Lower lobe of right lung (tissue), 2 donors: Measurements from ENCODE around the gene S100PBP. TPM values are rescaled to one million over a fixed set of nuclear protein-coding genes. Genes with fewer than 3 reads are reported as not detected.

ENCODE experiments used
- ATAC-seq, 2 donors: fragments of 200-7000 bp; cut with Tn5 transposase; one replicate each; pipeline ENCODE4 v1.9.1; 2020 to 2022; ENCODE audit warnings: mild to moderate bottlenecking in 2 of 2, moderate library complexity in 2 of 2
- DNase-seq: peaks from one replicate; pipeline ENCODE4 v3.0.0-alpha.2; 2020
- H3K27ac ChIP-seq: fragments of 200-600 bp; one replicate; pipeline ENCODE4 v1.8.0; 2022
- H3K27me3 ChIP-seq: fragments of 200-600 bp; one replicate; pipeline ENCODE4 v1.8.0; 2022; ENCODE audit warnings: low read depth
- H3K36me3 ChIP-seq: fragments of 200-600 bp; one replicate; pipeline ENCODE4 v1.8.0; 2022; ENCODE audit warnings: mild to moderate bottlenecking
- H3K4me1 ChIP-seq: fragments of 200-600 bp; one replicate; pipeline ENCODE4 v1.8.0; 2022
- H3K4me3 ChIP-seq: fragments of 200-600 bp; one replicate; pipeline ENCODE4 v1.8.0; 2022; ENCODE audit warnings: mild to moderate bottlenecking
- H3K9me3 ChIP-seq: fragments of 200-600 bp; one replicate; pipeline ENCODE4 v1.8.0; 2022
- CTCF ChIP-seq: fragments of 200-600 bp; IDR thresholded peaks from one replicate; pipeline ENCODE4 v1.8.0; 2022; ENCODE audit warnings: antibody characterized with exemption, mild to moderate bottlenecking
- intact Hi-C: fragments of 100-400 bp; cut with DNase I; formaldehyde crosslinking; loops from one replicate; pipeline ENCODE4 v1.11.0; 2022
- total RNA-seq: library from RNA; stranded (reverse); fragmentation: NEBNext Ultra II Directional; extraction: Animal tissue kit (Norgen Biotek cat#: 25700); gene quantifications from one replicate; pipeline ENCODE4 v1.2.1, GENCODE V29; 2021
- donor health status: DM: no; HTN: yes; CAD: no; lungs with severe emphysema.

Gene S100PBP
- total RNA-seq, 1 donor from 2014 or later: 37.5 TPM

DNA sequence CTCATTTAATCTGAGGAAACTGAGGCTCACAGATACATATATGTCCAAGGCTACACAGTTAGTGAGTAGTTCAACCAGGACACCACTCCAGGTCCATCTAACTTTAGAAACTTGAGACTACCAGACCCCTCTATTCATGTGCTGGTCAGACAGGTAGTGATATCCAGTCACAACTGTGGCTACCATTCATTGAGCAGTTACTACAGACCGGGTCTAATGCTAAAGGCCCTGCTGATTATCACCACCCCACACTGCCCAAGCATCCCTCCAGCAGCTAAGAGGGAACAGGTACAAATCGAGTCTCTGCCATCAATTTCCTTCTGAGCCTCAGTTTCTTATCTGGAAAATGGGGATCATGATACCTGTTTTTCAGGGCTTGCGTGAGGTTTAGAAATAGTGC is 74.2 kb downstream of the S100PBP start:
- Histone ChIP-seq H3K27ac (no peak overlapping the region), H3K9me3 (no peaks in the 10 kb centered on the region), H3K4me1 (peaks cover 9% of the 10 kb centered on the region), H3K36me3 (no peaks in the 10 kb centered on the region), H3K4me3 (no peak overlapping the region), H3K27me3 (peaks cover 61% of the 10 kb centered on the region)
- no peak for ATAC-seq
- TF ChIP-seq CTCF: no peak
- intact Hi-C loops: no loop called here
- no peak for DNase-seq

- peaks cover 52% of the 10 kb centered on the region for H3K27me3 ChIP-seq
- DNase-seq (no peak), ATAC-seq (peak; percentile 34 to 46)
- no peaks in the 10 kb centered on the region for H3K36me3 ChIP-seq
- intact Hi-C loops: no loop called here
- no peaks in the 10 kb centered on the region for H3K9me3 ChIP-seq
- H3K4me1 ChIP-seq: peaks cover 9% of the 10 kb centered on the region
- TF ChIP-seq CTCF: peak; percentile 53
- peak overlapping the region; percentile 51 for H3K4me3 ChIP-seq
- no peak overlapping the region for H3K27ac ChIP-seq
These were observed 75.1 kb downstream of the S100PBP start for GRCh38 chr1:32892368-32893197.

DNA sequence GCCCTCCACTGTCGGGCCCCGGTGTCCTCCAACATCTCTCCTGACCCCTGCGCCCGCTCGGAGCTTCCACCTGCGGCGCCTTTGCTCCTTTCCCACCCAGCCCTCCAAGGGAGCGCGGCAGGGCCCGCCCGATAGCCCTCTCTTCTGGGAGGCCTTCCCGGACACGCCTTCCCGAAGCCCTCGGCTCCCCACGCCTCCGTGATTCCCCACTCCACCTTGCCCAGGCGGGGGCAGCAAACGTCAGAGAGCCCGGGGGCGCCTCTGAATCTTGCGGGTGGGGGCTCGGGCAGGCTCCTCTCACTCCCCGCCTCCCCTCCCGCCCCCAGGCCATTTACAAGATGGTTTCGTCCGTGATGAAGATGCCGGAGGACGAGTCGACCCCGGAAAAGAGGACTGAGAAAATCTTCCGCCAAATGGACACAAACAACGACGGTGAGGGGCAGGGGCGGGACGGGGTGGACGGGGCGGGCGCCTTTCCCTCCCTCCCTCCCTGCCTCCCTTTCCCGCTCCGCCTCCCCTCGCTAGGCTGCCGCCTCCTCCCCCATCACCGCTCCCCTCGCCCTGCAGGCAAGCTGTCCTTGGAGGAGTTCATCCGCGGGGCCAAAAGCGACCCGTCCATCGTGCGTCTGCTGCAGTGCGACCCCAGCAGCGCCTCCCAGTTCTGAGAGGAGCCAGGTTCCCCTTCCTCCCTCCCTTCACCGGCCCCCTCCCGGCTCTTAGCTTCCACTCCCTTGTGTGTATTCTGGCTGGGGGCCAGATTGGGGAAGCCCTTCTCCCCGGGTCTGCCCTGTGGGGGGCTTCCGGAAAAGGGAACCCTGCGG is 76.0 kb downstream of the S100PBP start:
- H3K4me3 ChIP-seq: peak overlapping the region; percentile 51
- H3K9me3 ChIP-seq: no peaks in the 10 kb centered on the region
- H3K36me3 ChIP-seq: no peaks in the 10 kb centered on the region
- H3K4me1 ChIP-seq: peaks cover 9% of the 10 kb centered on the region
- DNase-seq: no peak
- TF ChIP-seq CTCF: peak; percentile 12
- intact Hi-C loops: no loop called here
- peak; percentile 51 to 60 for ATAC-seq
- peaks cover 45% of the 10 kb centered on the region for H3K27me3 ChIP-seq
- H3K27ac ChIP-seq: no peak overlapping the region

DNA sequence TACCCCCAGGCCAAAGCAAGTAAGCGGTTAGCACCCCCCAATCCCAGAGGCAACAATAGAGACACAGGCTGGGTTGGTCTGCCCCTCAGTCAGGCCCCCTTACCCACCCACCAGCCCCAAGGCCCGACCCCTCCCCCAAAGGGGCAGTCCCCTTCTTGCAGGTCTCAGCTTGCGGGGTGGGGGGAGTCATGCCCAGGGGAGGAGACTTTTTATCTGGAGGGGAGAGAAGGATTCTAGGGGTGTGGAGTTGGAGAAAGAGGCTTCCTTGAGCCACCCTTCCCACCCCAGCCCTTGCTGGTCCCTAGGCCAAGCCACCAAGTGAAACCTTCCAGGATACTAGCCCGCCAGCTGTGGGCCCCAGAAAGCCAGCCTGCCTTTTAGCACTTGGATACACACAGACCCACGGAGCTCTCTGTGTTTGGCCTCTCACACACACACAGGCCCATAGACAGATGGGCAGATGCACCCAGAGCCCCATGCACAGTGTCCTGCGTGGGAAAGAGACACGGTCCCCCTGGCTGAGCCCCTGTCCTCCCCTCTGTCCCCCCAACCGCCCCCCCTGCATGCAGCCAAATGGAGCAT is 76.7 kb downstream of the S100PBP start:
- no peak for TF ChIP-seq CTCF
- H3K4me3 ChIP-seq: no peak overlapping the region
- no peak for DNase-seq

GRCh38 chr1:32894681-32895080 is 77.2 kb downstream of the S100PBP start:
- Histone ChIP-seq H3K27me3 (peaks cover 38% of the 10 kb centered on the region), H3K9me3 (no peaks in the 10 kb centered on the region), H3K4me1 (peaks cover 9% of the 10 kb centered on the region), H3K27ac (no peak overlapping the region), H3K4me3 (no peak overlapping the region), H3K36me3 (no peaks in the 10 kb centered on the region)
- ATAC-seq: no peak
- intact Hi-C loops: no loop called here
- DNase-seq: no peak
- no peak for TF ChIP-seq CTCF

More for the DNA sequence above, 76.7 kb downstream of the S100PBP start:
- H3K36me3 ChIP-seq: no peaks in the 10 kb centered on the region
- ATAC-seq: no peak
- intact Hi-C loops: no loop called here
- H3K27me3 ChIP-seq: peaks cover 38% of the 10 kb centered on the region
- no peaks in the 10 kb centered on the region for H3K9me3 ChIP-seq
- H3K27ac ChIP-seq: no peak overlapping the region
- peaks cover 9% of the 10 kb centered on the region for H3K4me1 ChIP-seq
